HepG2 (cell line): ENCODE measurements around the gene IFITM10. TPM values are rescaled to one million over a fixed set of nuclear protein-coding genes. Genes with fewer than 3 reads are reported as not detected.

Experiments
- ARHGAP35 ChIP-seq: sonication (generic); formaldehyde crosslinking; IDR thresholded peaks from 2 replicates; pipeline ENCODE4 v1.9.0; 2022; ENCODE audit warnings: mild to moderate bottlenecking, inconsistent platforms, moderate library complexity, missing genetic modification reagents, borderline replicate concordance
- CHD4 ChIP-seq: fragments of 200-600 bp; sonication (generic); IDR thresholded peaks from 2 replicates; pipeline ENCODE4 v1.7.0; 2017; ENCODE audit warnings: mild to moderate bottlenecking, low read length, borderline replicate concordance
- FOXP1 ChIP-seq, 2 experiments: fragments of 450-650 bp in 1 of 2; IDR thresholded peaks; 2 replicates each; pipeline ENCODE4 v1.6.1; 2017 to 2018; ENCODE audit warnings: antibody characterized with exemption in 1 of 2
- HDAC6 ChIP-seq: fragments of 200-600 bp; sonication (generic); IDR thresholded peaks from 2 replicates; pipeline ENCODE4 v1.7.0; 2017; ENCODE audit warnings: mild to moderate bottlenecking, antibody characterized with exemption, low read length, low read depth
- HNRNPK ChIP-seq: fragments of 200-400 bp; formaldehyde crosslinking; IDR thresholded peaks from 2 replicates; pipeline ENCODE4 v1.6.1; 2018; ENCODE audit warnings: low read length, low read depth, moderate library complexity, mild to moderate bottlenecking; ENCODE audit not compliant: poor library complexity, severe bottlenecking
- KLF15 ChIP-seq: sonication (generic); formaldehyde crosslinking; IDR thresholded peaks from 2 replicates; pipeline ENCODE4 v1.8.1; 2023; ENCODE audit warnings: borderline replicate concordance, mild to moderate bottlenecking, inconsistent platforms, missing genetic modification reagents, mixed read lengths
- KMT2A ChIP-seq: sonication (generic); formaldehyde crosslinking; IDR thresholded peaks from 2 replicates; pipeline ENCODE4 v1.4.0; 2020; ENCODE audit warnings: missing genetic modification reagents
- MED1 ChIP-seq: sonication (generic); formaldehyde crosslinking; IDR thresholded peaks from 2 replicates; pipeline ENCODE4 v1.4.0; 2020; ENCODE audit warnings: missing genetic modification reagents
- NONO ChIP-seq, 2 experiments: fragments of 450-650 bp in 1 of 2; sonication (generic) in 1 of 2; formaldehyde crosslinking in 1 of 2; IDR thresholded peaks in 1 of 2; conservative IDR thresholded peaks in 1 of 2; 2 replicates each; pipeline versions ENCODE4 v1.6.1 to v1.8.0; 2017 to 2022; ENCODE audit warnings: mild to moderate bottlenecking in 1 of 2, missing genetic modification reagents in 1 of 2, moderate library complexity in 1 of 2
- NR2F6 ChIP-seq, 2 experiments: IDR thresholded peaks; 2 replicates each; pipeline ENCODE4 v1.6.1; 2016; ENCODE audit warnings: antibody characterized with exemption in 1 of 2, mild to moderate bottlenecking in 1 of 2
- PHF20 ChIP-seq: sonication (generic); formaldehyde crosslinking; IDR thresholded peaks from 2 replicates; pipeline ENCODE4 v1.5.0; 2020; ENCODE audit warnings: mild to moderate bottlenecking, missing genetic modification reagents
- RFX3 ChIP-seq: IDR thresholded peaks from 2 replicates; pipeline ENCODE4 v1.6.1; 2016; ENCODE audit warnings: missing biosample characterization, missing genetic modification reagents
- RFX5 ChIP-seq: IDR thresholded peaks from 2 replicates; pipeline ENCODE4 v1.6.1; 2011; ENCODE audit warnings: low read depth, low read length, improper control_type of control experiment
- SALL1 ChIP-seq: sonication (generic); formaldehyde crosslinking; IDR thresholded peaks from 2 replicates; pipeline ENCODE4 v1.8.0; 2022; ENCODE audit warnings: mild to moderate bottlenecking, missing genetic modification reagents
- SP4 ChIP-seq: sonication (generic); formaldehyde crosslinking; IDR thresholded peaks from 2 replicates; pipeline ENCODE4 v1.8.1; 2023; ENCODE audit warnings: mild to moderate bottlenecking, missing genetic modification reagents
- STAG1 ChIP-seq: sonication (generic); formaldehyde crosslinking; IDR thresholded peaks from 2 replicates; pipeline ENCODE4 v1.4.0; 2020; ENCODE audit warnings: missing genetic modification reagents
- TBP ChIP-seq: sonication (generic); formaldehyde crosslinking; IDR thresholded peaks from 2 replicates; pipeline ENCODE4 v1.5.0; 2020; ENCODE audit warnings: missing genetic modification reagents
- TRIM22 ChIP-seq: fragments of 450-650 bp; IDR thresholded peaks from 2 replicates; pipeline ENCODE4 v1.6.1; 2017
- YEATS4 ChIP-seq: sonication (generic); formaldehyde crosslinking; IDR thresholded peaks from 2 replicates; pipeline ENCODE4 v1.4.0; 2020; ENCODE audit warnings: missing genetic modification reagents, borderline replicate concordance
- ZBTB38 ChIP-seq: sonication (generic); formaldehyde crosslinking; IDR thresholded peaks from 2 replicates; pipeline ENCODE4 v1.5.1; 2020; ENCODE audit warnings: mild to moderate bottlenecking, missing genetic modification reagents
- ZMYM2 ChIP-seq: sonication (generic); formaldehyde crosslinking; IDR thresholded peaks from 2 replicates; pipeline ENCODE4 v1.8.0; 2022; ENCODE audit warnings: mild to moderate bottlenecking, missing genetic modification reagents
- ZNF446 ChIP-seq: sonication (generic); formaldehyde crosslinking; IDR thresholded peaks from 2 replicates; pipeline ENCODE4 v1.5.0; 2020; ENCODE audit warnings: mild to moderate bottlenecking, missing genetic modification reagents
- ZNF468 ChIP-seq: sonication (generic); formaldehyde crosslinking; IDR thresholded peaks from 2 replicates; pipeline ENCODE4 v1.8.0; 2022; ENCODE audit warnings: mild to moderate bottlenecking, moderate library complexity, missing genetic modification reagents
- ZNF547 ChIP-seq: sonication (generic); formaldehyde crosslinking; IDR thresholded peaks from 2 replicates; pipeline ENCODE4 v1.5.1; 2020; ENCODE audit warnings: mild to moderate bottlenecking, missing genetic modification reagents
- ZNF563 ChIP-seq: sonication (generic); formaldehyde crosslinking; IDR thresholded peaks from 2 replicates; pipeline ENCODE4 v1.8.0; 2022; ENCODE audit warnings: mild to moderate bottlenecking, moderate library complexity, missing genetic modification reagents
- ZNF749 ChIP-seq: sonication (generic); formaldehyde crosslinking; IDR thresholded peaks from 2 replicates; pipeline ENCODE4 v1.8.0; 2022; ENCODE audit warnings: mild to moderate bottlenecking, missing genetic modification reagents, moderate library complexity, borderline replicate concordance
- ZSCAN21 ChIP-seq: sonication (generic); formaldehyde crosslinking; IDR thresholded peaks from 2 replicates; pipeline ENCODE4 v1.8.0; 2022; ENCODE audit warnings: mild to moderate bottlenecking, missing genetic modification reagents, moderate library complexity, borderline replicate concordance
- polyA plus RNA-seq, 8 experiments: library from polyadenylated mRNA; depleted of rRNA in 3 of 8; stranded (reverse) in 7 of 8; unstranded in 1 of 8; fragments of >200 nt; fragmentation: Illumina TruSeq in 4 of 8; extraction: Trizol in 4 of 8; gene quantifications; 2 replicates each; pipeline versions ENCODE4 v1.2.1 to v1.2.3, GENCODE V29; 2011 to 2016; ENCODE audit warnings: low read depth in 4 of 8, missing spikeins in 1 of 8, mixed read lengths in 1 of 8; ENCODE audit not compliant: insufficient read depth in 1 of 8
- total RNA-seq, 5 experiments: library from RNA; depleted of rRNA; stranded (reverse); fragments of >200 nt; fragmentation: Illumina TruSeq; extraction: Trizol; gene quantifications; 2 replicates each; pipeline ENCODE4 v1.2.3, GENCODE V29; 2016; ENCODE audit warnings: low read depth in 1 of 5
- TF ChIP-seq, protein P1 (sequence below): sonication (generic); formaldehyde crosslinking; conservative IDR thresholded peaks from 2 replicates; pipeline ENCODE4 v1.8.0; 2022; ENCODE audit warnings: low read depth, missing genetic modification reagents

The IFITM10 gene
- total and polyA plus RNA-seq, 2 of the 13 experiments (the other 11 are each of a cell fraction or from before 2014, with no cell fraction given) = 0.09 to 0.13 TPM

GRCh38 chr11:1690167-1691025, 60.0 kb downstream of the IFITM10 start (continued):
- TF ChIP-seq HNRNPK = peak; percentile 84
- no peak for TF ChIP-seq MED1 (CRISPR knock-in tag)
- TF ChIP-seq SP4 (CRISPR knock-in tag) = no peak; the same call in 1 of the 2 replicates
- no peak for TF ChIP-seq NONO (IDR thresholded peaks at IDR 0.05)
- TF ChIP-seq NONO (CRISPR knock-in tag; conservative IDR thresholded peaks at IDR 0.05) = peak; percentile 81; the same call in 1 of the 2 replicates
- TF ChIP-seq ZNF547 (CRISPR knock-in tag) = no peak; the same call in 1 of the 2 replicates
- peak; percentile 5; the same call in 1 of the 2 replicates for TF ChIP-seq ZNF563 (CRISPR knock-in tag)
- 0 out of 2 replicates have a peak, but pooled peaks have one; percentile 10 for TF ChIP-seq KLF15 (CRISPR knock-in tag)
- no peak; the same call in 1 of the 2 replicates for TF ChIP-seq ZNF749 (CRISPR knock-in tag)
- TF ChIP-seq ARHGAP35 (CRISPR knock-in tag) = no peak
- no peak for TF ChIP-seq RFX3
- no peak; the same call in 1 of the 2 replicates for TF ChIP-seq PHF20 (CRISPR knock-in tag)
- TF ChIP-seq ZNF468 (CRISPR knock-in tag) = 0 out of 2 replicates have a peak, but pooled peaks have one; percentile 42
- TF ChIP-seq KMT2A (CRISPR knock-in tag) = no peak
- TF ChIP-seq SALL1 (CRISPR knock-in tag) = peak; percentile 11
- no peak for TF ChIP-seq ZSCAN21 (CRISPR knock-in tag)
- TF ChIP-seq YEATS4 (CRISPR knock-in tag) = no peak
- no peak; the same call in 1 of the 2 replicates for TF ChIP-seq ZNF446
- TF ChIP-seq ZBTB38 (CRISPR knock-in tag) = no peak
- no peak for TF ChIP-seq HDAC6
- 0 out of 2 replicates have a peak, but pooled peaks have one; percentile 56 for TF ChIP-seq ZMYM2
- TF ChIP-seq, protein P1, sequence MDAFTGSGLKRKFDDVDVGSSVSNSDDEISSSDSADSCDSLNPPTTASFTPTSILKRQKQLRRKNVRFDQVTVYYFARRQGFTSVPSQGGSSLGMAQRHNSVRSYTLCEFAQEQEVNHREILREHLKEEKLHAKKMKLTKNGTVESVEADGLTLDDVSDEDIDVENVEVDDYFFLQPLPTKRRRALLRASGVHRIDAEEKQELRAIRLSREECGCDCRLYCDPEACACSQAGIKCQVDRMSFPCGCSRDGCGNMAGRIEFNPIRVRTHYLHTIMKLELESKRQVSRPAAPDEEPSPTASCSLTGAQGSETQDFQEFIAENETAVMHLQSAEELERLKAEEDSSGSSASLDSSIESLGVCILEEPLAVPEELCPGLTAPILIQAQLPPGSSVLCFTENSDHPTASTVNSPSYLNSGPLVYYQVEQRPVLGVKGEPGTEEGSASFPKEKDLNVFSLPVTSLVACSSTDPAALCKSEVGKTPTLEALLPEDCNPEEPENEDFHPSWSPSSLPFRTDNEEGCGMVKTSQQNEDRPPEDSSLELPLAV (CRISPR knock-in tag) = 0 out of 2 replicates have a peak, but pooled peaks have one; percentile 6
- TF ChIP-seq TBP (CRISPR knock-in tag) = no peak
- no peak for TF ChIP-seq STAG1 (CRISPR knock-in tag)
- no peak for TF ChIP-seq TRIM22
- TF ChIP-seq RFX5 = no peak
- no peak for TF ChIP-seq NR2F6 (IDR thresholded peaks at IDR 0.05)
- no peak for TF ChIP-seq NR2F6 (CRISPR knock-in tag; IDR thresholded peaks at IDR 0.05)
- no peak for TF ChIP-seq CHD4
- no peak for TF ChIP-seq FOXP1 (IDR thresholded peaks at IDR 0.05)
- no peak for TF ChIP-seq FOXP1 (CRISPR knock-in tag; IDR thresholded peaks at IDR 0.05)
